Measurements from ENCODE around the gene KIAA1671. TPM values are rescaled to one million over a fixed set of nuclear protein-coding genes. Genes with fewer than 3 reads are reported as not detected.
A peak's percentile ranks its signal among the peaks of the same experiment; 100 is the strongest.

Gene KIAA1671
- total and polyA plus RNA-seq, 4 donors = 8.7 to 35.9 (median 19.1) TPM

- no peaks in the 10 kb centered on the region for H3K9me3 ChIP-seq (ENCODE audit: control insufficient read depth in 4 of 4, low read length in 3 of 4)
- H3K36me3 ChIP-seq (ENCODE audit: control insufficient read depth in 4 of 4, insufficient read depth in 3 of 4, low read depth in 1 of 4, low read length in 3 of 4) = no peaks in the 10 kb centered on the region
- WGBS = 89% methylated on average over 14 of the region's 14 CpGs
- no peaks in the 10 kb centered on the region for H3K27me3 ChIP-seq (ENCODE audit: control insufficient read depth in 4 of 4, insufficient read depth in 4 of 4, low read length in 3 of 4)
- H3K4me1 ChIP-seq (ENCODE audit: control insufficient read depth in 4 of 4, insufficient read depth in 4 of 4, low read length in 3 of 4) = peaks cover 8 to 23% (median 17%) of the 10 kb centered on the region in 4 donors
- DNase-seq (ENCODE audit: low spot score) = no peak
- TF ChIP-seq YY1 (IDR thresholded peaks at IDR 0.05) = no peak
- H3K27ac ChIP-seq (ENCODE audit: low read depth in 1 of 2, low read length in 2 of 2) = peak overlapping the region; percentile 4 to 57
- no peak overlapping the region for H3K4me3 ChIP-seq (ENCODE audit: low read depth in 1 of 3, low read length in 3 of 3)
- H3K9ac ChIP-seq (ENCODE audit: low read depth in 1 of 2, low read length in 2 of 2) = no peak overlapping the region
These were observed 87.2 kb downstream of the KIAA1671 start for GRCh38 chr22:25039754-25040153.

- 87% methylated on average over 2 of the region's 2 CpGs for WGBS
- Histone ChIP-seq H3K9me3 (ENCODE audit: control insufficient read depth in 4 of 4, low read length in 3 of 4) (no peaks in the 10 kb centered on the region), H3K4me3 (ENCODE audit: low read depth in 1 of 3, low read length in 3 of 3) (no peak overlapping the region), H3K4me1 (ENCODE audit: control insufficient read depth in 4 of 4, insufficient read depth in 4 of 4, low read length in 3 of 4) (peaks cover 0 to 3% (median 0%) of the 10 kb centered on the region in 4 donors), H3K9ac (ENCODE audit: low read depth in 1 of 2, low read length in 2 of 2) (no peak overlapping the region), H3K27me3 (ENCODE audit: control insufficient read depth in 4 of 4, insufficient read depth in 4 of 4, low read length in 3 of 4) (no peaks in the 10 kb centered on the region), H3K27ac (ENCODE audit: low read depth in 1 of 2, low read length in 2 of 2) (no peak overlapping the region), H3K36me3 (ENCODE audit: control insufficient read depth in 4 of 4, insufficient read depth in 3 of 4, low read depth in 1 of 4, low read length in 3 of 4) (no peaks in the 10 kb centered on the region)
- no peak for TF ChIP-seq RAD21 (IDR thresholded peaks at IDR 0.05)
- TF ChIP-seq FOXA2 (IDR thresholded peaks at IDR 0.05) = no peak
- no peak for TF ChIP-seq HNF4G (IDR thresholded peaks at IDR 0.05)
- TF ChIP-seq GABPA (IDR thresholded peaks at IDR 0.05 in 1 of 2, conservative IDR thresholded peaks at IDR 0.05 in 1 of 2) = no peak
- no peak for DNase-seq (ENCODE audit: low spot score)
These were observed 92.6 kb downstream of the KIAA1671 start for GRCh38 chr22:25045159-25045558.

DNA sequence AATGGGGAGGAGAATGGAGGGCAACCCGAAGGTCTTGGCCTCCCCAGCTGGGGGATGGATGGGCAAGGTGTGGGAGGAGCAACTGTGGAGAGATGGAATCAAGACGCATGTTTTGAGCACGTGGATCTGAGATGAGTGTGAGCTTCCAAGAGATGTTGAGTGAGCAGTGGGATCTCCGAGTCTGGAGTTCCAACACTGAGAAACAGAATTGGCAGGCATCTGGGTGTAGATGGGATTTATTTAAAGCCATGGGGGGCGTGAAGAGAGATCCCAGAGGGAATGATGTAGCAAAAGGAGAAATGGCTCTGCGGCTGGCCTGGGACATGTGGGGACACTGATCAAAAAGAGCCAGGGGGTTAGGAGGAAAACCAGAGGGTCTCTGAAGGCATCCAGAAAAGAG, 95.6 kb downstream of the KIAA1671 start:
- H3K27me3 ChIP-seq (ENCODE audit: control insufficient read depth in 4 of 4, insufficient read depth in 4 of 4, low read length in 3 of 4) = no peaks in the 10 kb centered on the region
- peaks cover 0 to 7% (median 3%) of the 10 kb centered on the region in 4 donors for H3K4me1 ChIP-seq (ENCODE audit: control insufficient read depth in 4 of 4, insufficient read depth in 4 of 4, low read length in 3 of 4)
- no peak overlapping the region for H3K4me3 ChIP-seq (ENCODE audit: low read depth in 1 of 3, low read length in 3 of 3)
- H3K9me3 ChIP-seq (ENCODE audit: control insufficient read depth in 4 of 4, low read length in 3 of 4) = no peaks in the 10 kb centered on the region
- peaks cover 0 to 6% (median 0%) of the 10 kb centered on the region in 4 donors for H3K36me3 ChIP-seq (ENCODE audit: control insufficient read depth in 4 of 4, insufficient read depth in 3 of 4, low read depth in 1 of 4, low read length in 3 of 4)
- WGBS = 89% methylated on average over 6 of the region's 6 CpGs
- DNase-seq (ENCODE audit: low spot score) = no peak
- no peak for TF ChIP-seq HNF4A (conservative IDR thresholded peaks at IDR 0.05)
- no peak for TF ChIP-seq NR2F2 (IDR thresholded peaks at IDR 0.05)
- TF ChIP-seq SP1 (IDR thresholded peaks at IDR 0.05) = no peak
- no peak for TF ChIP-seq GABPA (IDR thresholded peaks at IDR 0.05 in 1 of 2, conservative IDR thresholded peaks at IDR 0.05 in 1 of 2)
- TF ChIP-seq, protein P1, sequence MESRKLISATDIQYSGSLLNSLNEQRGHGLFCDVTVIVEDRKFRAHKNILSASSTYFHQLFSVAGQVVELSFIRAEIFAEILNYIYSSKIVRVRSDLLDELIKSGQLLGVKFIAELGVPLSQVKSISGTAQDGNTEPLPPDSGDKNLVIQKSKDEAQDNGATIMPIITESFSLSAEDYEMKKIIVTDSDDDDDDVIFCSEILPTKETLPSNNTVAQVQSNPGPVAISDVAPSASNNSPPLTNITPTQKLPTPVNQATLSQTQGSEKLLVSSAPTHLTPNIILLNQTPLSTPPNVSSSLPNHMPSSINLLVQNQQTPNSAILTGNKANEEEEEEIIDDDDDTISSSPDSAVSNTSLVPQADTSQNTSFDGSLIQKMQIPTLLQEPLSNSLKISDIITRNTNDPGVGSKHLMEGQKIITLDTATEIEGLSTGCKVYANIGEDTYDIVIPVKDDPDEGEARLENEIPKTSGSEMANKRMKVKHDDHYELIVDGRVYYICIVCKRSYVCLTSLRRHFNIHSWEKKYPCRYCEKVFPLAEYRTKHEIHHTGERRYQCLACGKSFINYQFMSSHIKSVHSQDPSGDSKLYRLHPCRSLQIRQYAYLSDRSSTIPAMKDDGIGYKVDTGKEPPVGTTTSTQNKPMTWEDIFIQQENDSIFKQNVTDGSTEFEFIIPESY (IDR thresholded peaks at IDR 0.05) = no peak
- TF ChIP-seq TAF1 (conservative IDR thresholded peaks at IDR 0.05) = no peak
- no peak for TF ChIP-seq FOXA2 (IDR thresholded peaks at IDR 0.05)
- no peak for TF ChIP-seq HNF4G (IDR thresholded peaks at IDR 0.05)
- no peak for TF ChIP-seq RXRA (IDR thresholded peaks at IDR 0.05)
- no peak for TF ChIP-seq YY1 (IDR thresholded peaks at IDR 0.05)
- TF ChIP-seq EGR1 (IDR thresholded peaks at IDR 0.05; ENCODE audit: low read depth in 2 of 2) = no peak
- no peak for TF ChIP-seq RAD21 (IDR thresholded peaks at IDR 0.05)
- no peak for TF ChIP-seq ATF3 (IDR thresholded peaks at IDR 0.05)
- no peak for TF ChIP-seq FOXA1 (IDR thresholded peaks at IDR 0.05)
- TF ChIP-seq CTCF (IDR thresholded peaks at IDR 0.05; ENCODE audit: low read depth, low read length, missing input control) = no peak
- H3K9ac ChIP-seq (ENCODE audit: low read depth in 1 of 2, low read length in 2 of 2) = no peak overlapping the region
- no peak overlapping the region for H3K27ac ChIP-seq (ENCODE audit: low read depth in 1 of 2, low read length in 2 of 2)

All from liver (tissue), 9 donors.